ENCODE data around the gene ALK. TPM values are rescaled to one million over a fixed set of nuclear protein-coding genes. Genes with fewer than 3 reads are reported as not detected.
"Not testable (repeated sequence)": the region's sequence is repeated elsewhere in the genome, so short reads cannot be mapped to it uniquely, and the experiment has no call there.

The ALK gene
- total RNA-seq, 1 donor from 2014 or later: 0.08 TPM

GRCh38 chr2:29249666-29250253, 671.6 kb downstream of the ALK start:
- intact Hi-C loops (cut with DNase I): no loop called here
- DNase-seq (ENCODE audit: missing footprints) (no peak), ATAC-seq (no peak)

GRCh38 chr2:29247336-29247914, 674.0 kb downstream of the ALK start:
- DNase-seq (ENCODE audit: missing footprints): no peak
- intact Hi-C loops (cut with DNase I): no loop called here
- ATAC-seq: peak; percentile 10

- intact Hi-C loops (cut with DNase I): no loop called here
- no peak for DNase-seq (ENCODE audit: missing footprints)
- no peak for ATAC-seq
These were observed 674.7 kb downstream of the ALK start for GRCh38 chr2:29246383-29247300.

DNA sequence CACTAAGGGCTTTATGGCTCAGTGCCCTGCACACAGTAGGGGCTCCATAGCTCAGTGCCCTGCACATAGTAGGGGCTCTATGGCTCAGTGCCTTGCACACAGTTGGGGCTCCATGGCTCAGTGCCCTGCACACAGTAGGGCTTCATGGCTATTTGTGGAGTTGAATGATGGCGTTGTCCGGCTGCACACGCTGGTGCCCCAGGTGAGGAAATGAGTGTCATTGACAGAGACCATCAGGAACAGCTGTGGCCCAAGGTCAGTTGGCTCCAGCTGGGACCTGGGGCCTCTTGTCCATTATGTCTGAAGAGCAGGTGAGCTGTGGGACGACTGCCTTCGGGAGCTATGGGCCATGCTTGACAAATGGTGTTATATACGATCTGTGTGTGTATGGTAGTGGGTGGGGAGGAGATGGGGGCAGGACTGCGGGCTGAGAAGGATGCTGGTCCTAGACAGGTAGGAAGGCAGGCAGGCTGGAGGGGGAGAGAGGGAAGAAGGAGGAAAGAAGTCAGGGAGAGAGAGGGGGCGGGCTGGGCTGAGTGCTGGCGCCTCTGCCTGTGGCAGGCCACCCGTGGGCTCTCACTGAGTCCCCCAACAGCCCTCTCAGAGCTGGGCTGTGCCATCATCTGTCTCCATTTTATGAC, 675.5 kb downstream of the ALK start:
- intact Hi-C loops (cut with DNase I): no loop called here
- DNase-seq (ENCODE audit: missing footprints): no peak
- ATAC-seq: no peak

DNA sequence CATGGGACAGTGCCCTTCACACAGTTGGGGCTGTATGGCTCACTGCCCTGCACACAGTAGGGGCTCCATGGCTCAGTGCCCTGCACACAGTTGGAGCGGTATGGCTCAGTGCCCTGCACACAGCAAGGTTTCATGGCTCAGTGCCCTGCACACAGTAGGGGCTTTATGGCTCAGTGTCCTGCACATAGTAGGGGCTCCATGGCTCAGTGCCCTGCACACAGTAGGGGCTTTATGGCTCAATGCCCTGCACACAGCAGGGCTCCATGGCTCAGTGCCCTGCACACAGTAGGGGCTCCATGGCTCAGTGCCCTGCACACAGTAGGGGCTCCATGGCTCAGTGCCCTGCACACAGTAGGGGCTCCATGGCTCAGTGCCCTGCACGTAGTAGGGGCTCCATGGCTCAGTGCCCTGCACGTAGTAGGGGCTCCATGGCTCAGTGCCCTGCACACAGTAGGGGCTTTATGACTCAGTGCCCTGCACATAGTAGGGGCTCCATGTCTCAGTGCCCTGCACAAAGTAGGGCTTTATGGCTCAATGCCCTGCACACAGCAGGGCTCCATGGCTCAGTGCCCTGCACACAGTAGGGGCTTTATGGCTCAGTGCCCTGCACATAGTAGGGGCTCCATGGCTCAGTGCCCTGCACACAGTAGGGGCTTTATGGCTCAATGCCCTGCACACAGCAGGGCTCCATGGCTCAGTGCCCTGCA, 676.2 kb downstream of the ALK start:
- intact Hi-C loops (cut with DNase I); ATAC-seq; DNase-seq (ENCODE audit: missing footprints): not testable (repeated sequence)

- intact Hi-C loops (cut with DNase I): no loop called here
These were observed 678.6 kb downstream of the ALK start for GRCh38 chr2:29242621-29243375.

DNA sequence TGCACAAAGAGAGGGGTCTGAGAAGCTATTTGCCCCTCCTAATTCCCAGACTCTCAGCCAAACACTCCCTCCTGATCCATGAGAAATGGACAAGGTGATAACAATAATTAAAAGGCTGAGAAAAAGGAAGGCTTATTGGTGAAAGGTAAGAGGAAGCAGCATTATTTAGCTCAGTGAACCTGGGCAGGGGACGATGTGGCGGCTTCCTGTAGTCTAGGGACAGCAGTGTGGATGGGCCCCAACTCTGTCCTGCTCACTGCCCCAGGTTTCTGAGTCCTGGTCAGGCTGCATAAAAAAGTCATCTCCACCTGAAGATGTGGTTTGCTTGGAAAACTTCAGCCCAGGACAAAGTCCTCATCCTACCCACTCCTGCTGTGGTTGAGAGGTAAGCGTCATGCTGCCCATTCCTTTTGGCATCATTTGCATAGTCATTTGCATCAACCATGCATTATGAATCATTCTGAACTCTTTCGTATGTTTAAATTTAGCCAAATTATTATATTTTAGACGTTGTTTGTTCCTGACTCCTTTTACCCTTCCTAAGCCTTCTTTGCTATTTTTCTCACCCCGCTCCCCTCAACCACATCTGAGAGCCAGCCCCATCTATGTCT, 679.3 kb downstream of the ALK start:
- intact Hi-C loops (cut with DNase I): no loop called here
- peak; percentile 14 for DNase-seq (ENCODE audit: missing footprints)
- no peak for ATAC-seq

More at GRCh38 chr2:29242621-29243375, 678.6 kb downstream of the ALK start:
- peak; percentile 60 for DNase-seq (ENCODE audit: missing footprints)
- ATAC-seq: no peak

- intact Hi-C loops (cut with DNase I): no loop called here
- no peak for ATAC-seq
- DNase-seq (ENCODE audit: missing footprints): no peak
These were observed 680.0 kb downstream of the ALK start for GRCh38 chr2:29241341-29241740.

DNA sequence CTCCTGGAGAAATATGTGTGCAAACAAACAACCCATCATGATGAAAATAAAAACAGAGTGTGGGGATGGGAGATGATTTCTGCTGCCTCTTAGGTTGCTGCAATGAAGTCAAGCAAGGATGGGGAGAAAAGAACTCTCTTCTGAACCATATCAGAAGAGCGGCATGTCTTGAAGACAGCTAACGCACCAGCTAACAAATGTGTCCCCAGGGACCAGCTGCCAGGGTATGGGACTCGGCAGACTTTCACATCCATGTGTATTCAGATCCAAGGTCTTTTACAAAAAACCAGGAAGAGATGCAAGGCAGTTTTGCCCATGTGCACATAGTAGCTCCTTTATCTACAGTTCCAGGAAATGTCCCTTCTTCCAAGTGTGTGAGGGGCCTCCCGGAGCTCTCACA, 680.8 kb downstream of the ALK start:
- ATAC-seq (no peak), DNase-seq (ENCODE audit: missing footprints) (no peak)
- intact Hi-C loops (cut with DNase I): no loop called here

- DNase-seq (ENCODE audit: missing footprints) (peak; percentile 52), ATAC-seq (no peak)
- intact Hi-C loops (cut with DNase I): no loop called here
These were observed 682.0 kb downstream of the ALK start for GRCh38 chr2:29239209-29239960.

DNA sequence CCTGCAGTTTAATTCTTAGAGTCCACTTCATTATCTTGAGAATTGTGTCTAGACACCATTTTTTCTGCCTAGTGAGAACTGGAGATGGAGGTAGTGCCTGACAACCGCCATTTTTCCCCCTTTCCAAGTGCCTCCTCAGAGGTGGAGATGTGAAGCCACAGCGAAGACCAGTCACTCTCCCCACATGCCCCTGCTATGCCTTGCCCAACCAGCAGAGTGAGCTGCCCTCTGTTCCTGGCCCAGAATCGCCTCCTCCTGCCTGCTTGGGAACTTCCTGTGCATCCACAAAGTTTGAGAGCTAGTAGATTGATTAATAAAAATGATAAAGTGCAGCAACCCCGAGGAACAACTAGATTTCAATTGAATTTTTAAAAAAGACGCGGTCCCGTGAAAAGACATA, 682.9 kb downstream of the ALK start:
- intact Hi-C loops (cut with DNase I): no loop called here
- ATAC-seq (no peak), DNase-seq (ENCODE audit: missing footprints) (no peak)

- DNase-seq (ENCODE audit: missing footprints) (no peak), ATAC-seq (no peak)
- intact Hi-C loops (cut with DNase I): no loop called here
These were observed 685.3 kb downstream of the ALK start for GRCh38 chr2:29236074-29236473.

GRCh38 chr2:29235411-29235810, 686.0 kb downstream of the ALK start:
- ATAC-seq: no peak
- intact Hi-C loops (cut with DNase I): no loop called here
- DNase-seq (ENCODE audit: missing footprints): no peak

GRCh38 chr2:29233428-29233827, 688.0 kb downstream of the ALK start:
- intact Hi-C loops (cut with DNase I): no loop called here
- DNase-seq (ENCODE audit: missing footprints) (no peak), ATAC-seq (no peak)

- intact Hi-C loops (cut with DNase I): no loop called here
- no peak for DNase-seq (ENCODE audit: missing footprints)
- no peak for ATAC-seq
These were observed 689.3 kb downstream of the ALK start for GRCh38 chr2:29232041-29232440.

DNA sequence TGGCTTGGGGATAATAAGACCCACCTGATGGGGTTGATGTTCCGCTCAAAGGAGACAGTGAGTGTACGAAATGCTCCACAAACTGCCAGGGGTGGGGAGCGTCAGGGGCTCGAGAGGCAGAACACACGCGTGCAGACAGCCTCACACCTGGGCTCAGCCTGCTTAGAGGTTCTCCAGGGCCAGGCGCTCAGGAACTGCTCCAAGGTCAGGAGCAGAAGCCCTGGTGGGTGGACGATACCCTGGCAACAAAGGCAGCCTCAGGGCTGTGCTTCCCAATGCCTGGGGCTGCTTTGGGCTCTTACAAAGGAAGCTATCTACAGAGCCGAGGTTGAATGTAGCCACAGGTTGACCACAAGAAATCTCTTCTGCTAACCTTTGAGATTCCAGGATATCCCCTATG, 691.7 kb downstream of the ALK start:
- intact Hi-C loops (cut with DNase I): no loop called here
- peak; percentile 11 for DNase-seq (ENCODE audit: missing footprints)
- ATAC-seq: no peak

DNA sequence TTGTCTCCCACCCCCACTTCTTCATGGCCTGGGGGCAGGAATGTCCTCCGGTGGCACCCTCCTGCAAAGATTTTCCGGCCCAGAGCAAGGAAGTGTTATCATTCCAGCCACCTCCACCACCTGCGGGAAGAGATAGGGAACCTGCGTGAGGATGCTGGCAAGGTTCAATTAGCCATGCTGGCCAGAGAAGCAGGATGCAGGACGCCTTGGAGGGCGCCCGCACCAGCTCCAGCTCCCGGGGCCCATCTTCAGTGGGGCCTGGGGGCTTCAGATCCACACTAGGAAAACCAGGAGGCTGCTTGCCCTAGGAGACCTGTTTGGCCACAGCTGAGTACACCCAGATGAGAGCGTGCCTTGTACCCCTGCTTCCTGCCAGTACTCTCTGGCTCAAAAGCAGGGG, 692.4 kb downstream of the ALK start:
- intact Hi-C loops (cut with DNase I): no loop called here
- ATAC-seq: no peak
- peak; percentile 30 for DNase-seq (ENCODE audit: missing footprints)

Data from Right ventricle myocardium inferior (tissue), 1 donor.